Small intestine (tissue), 7 donors: Measurements from ENCODE around the gene VARS1. TPM values are rescaled to one million over a fixed set of nuclear protein-coding genes. Genes with fewer than 3 reads are reported as not detected.
"Not testable (repeated sequence)": the region's sequence is repeated elsewhere in the genome, so short reads cannot be mapped to it uniquely, and the experiment has no call there.

Source experiments
- DNase-seq, 2 donors: peaks; one replicate each; pipeline versions ENCODE4 v3.0.0 to v3.0.0-alpha.2; 2013
- FAIRE-seq: peaks from 2 replicates; lab custom pipeline; 2012; peaks lifted over from hg19 to GRCh38; lab: Jason Lieb, UNC
- H3K27ac ChIP-seq, 3 donors: one replicate each; pipeline ENCODE4 v1.5.1; 2013; ENCODE audit warnings: low read length in 2 of 3, mild to moderate bottlenecking in 2 of 3, control low read depth in 1 of 3, inconsistent platforms in 1 of 3, low read depth in 1 of 3, moderate library complexity in 1 of 3
- H3K27me3 ChIP-seq, 3 donors: one replicate each; pipeline ENCODE4 v1.6.1; 2013; ENCODE audit warnings: low read length in 3 of 3, inconsistent platforms in 1 of 3; ENCODE audit not compliant: control insufficient read depth in 3 of 3, insufficient read depth in 3 of 3
- H3K36me3 ChIP-seq, 3 donors: one replicate each; pipeline ENCODE4 v1.6.1; 2013; ENCODE audit warnings: low read length in 3 of 3, inconsistent platforms in 1 of 3, low read depth in 1 of 3, mild to moderate bottlenecking in 1 of 3, moderate library complexity in 1 of 3; ENCODE audit not compliant: control insufficient read depth in 3 of 3, insufficient read depth in 2 of 3
- H3K4me1 ChIP-seq, 3 donors: one replicate each; pipeline ENCODE4 v1.6.1; 2013; ENCODE audit warnings: low read length in 2 of 3, inconsistent platforms in 1 of 3, low read depth in 1 of 3, mild to moderate bottlenecking in 1 of 3, moderate library complexity in 1 of 3; ENCODE audit not compliant: control insufficient read depth in 3 of 3, insufficient read depth in 2 of 3
- H3K4me3 ChIP-seq, 3 donors: one replicate each; pipeline ENCODE4 v1.5.1; 2013; ENCODE audit warnings: low read length in 3 of 3, control low read depth in 1 of 3, inconsistent platforms in 1 of 3, low read depth in 1 of 3, mild to moderate bottlenecking in 1 of 3, moderate library complexity in 1 of 3
- H3K9me3 ChIP-seq, 2 donors: one replicate each; pipeline ENCODE4 v1.6.1; 2013; ENCODE audit warnings: low read depth in 1 of 2, low read length in 1 of 2; ENCODE audit not compliant: control insufficient read depth in 2 of 2, insufficient read depth in 1 of 2
- WGBS, 3 donors: extraction: QIAGEN DNeasy Blood & Tissue Kit; methylation state at CpG; one replicate each; pipeline ENCODE4 v1.1.7; 2013; 5-methylcytosine and 5-hydroxymethylcytosine counted together
- polyA plus RNA-seq, 4 donors: library from polyadenylated mRNA; stranded (reverse) in 3 of 4; unstranded in 1 of 4; fragments of 200-250 nt in 3 of 4; fragments of 120-200 nt in 1 of 4; gene quantifications; one replicate each; pipeline versions ENCODE4 v1.2.1 to v1.2.3, GENCODE V29; 2013
- donor health status: healthy with polysubstance abuse.
- donor health status: control.
- donor health status: control.
- donor health status: Bipolar disorder and iron deficiency.
- donor health status: healthy.

VARS1 gene
- polyA plus RNA-seq, 4 donors, result 19.9 to 42.4 (median 24.2) TPM

- no peak for FAIRE-seq
- Histone ChIP-seq H3K4me3 (peak overlapping the region; percentile 79 to 98 (median 83)), H3K27ac (peak overlapping the region; percentile 86 to 99 (median 93)), H3K27me3 (no peaks in the 10 kb centered on the region), H3K4me1 (peaks cover 0 to 5% (median 2%) of the 10 kb centered on the region in 3 donors), H3K36me3 (peaks cover 0 to 51% (median 6%) of the 10 kb centered on the region in 3 donors), H3K9me3 (no peaks in the 10 kb centered on the region)
- 2 to 13% (median 3%) methylated on average over 7 of the region's 7 CpGs for WGBS, 3 donors
- peak; percentile 32 to 48 for DNase-seq
Measured at GRCh38 chr6:31794294-31794865, 1.2 kb downstream of the VARS1 start.

GRCh38 chr6:31793927-31794245, 1.7 kb downstream of the VARS1 start:
- not testable (repeated sequence) for FAIRE-seq, DNase-seq

DNA sequence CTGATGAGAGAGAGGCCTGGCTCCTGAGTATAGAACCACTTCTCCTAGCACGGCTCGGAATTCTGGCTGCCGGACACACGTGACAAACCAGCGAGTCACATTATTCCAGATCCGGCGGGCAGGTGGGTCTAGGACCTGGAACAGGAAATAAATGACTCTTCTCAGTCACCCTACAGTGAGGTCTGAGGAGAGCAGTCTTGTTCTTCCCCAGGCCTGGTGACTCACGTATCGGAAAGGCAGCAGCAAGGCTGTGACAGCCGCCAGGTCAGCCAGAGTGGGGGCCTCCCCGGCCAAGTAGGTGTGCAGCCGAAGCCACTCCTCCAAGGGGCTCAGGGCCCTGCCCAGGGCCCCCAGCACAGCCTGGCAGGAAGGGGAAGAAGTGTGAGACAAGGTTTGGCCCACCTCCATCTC, 2.8 kb downstream of the VARS1 start:
- Histone ChIP-seq H3K4me1 (peaks cover 0 to 5% (median 2%) of the 10 kb centered on the region in 3 donors), H3K4me3 (no peak overlapping the region), H3K9me3 (no peaks in the 10 kb centered on the region), H3K27me3 (no peaks in the 10 kb centered on the region), H3K27ac (no peak overlapping the region), H3K36me3 (peaks cover 0 to 48% (median 6%) of the 10 kb centered on the region in 3 donors)
- DNase-seq (no peak), FAIRE-seq (no peak)
- 86 to 94% (median 89%) methylated on average over 8 to 12 of the region's 12 CpGs for WGBS, 3 donors

More at GRCh38 chr6:31793927-31794245, 1.7 kb downstream of the VARS1 start:
- H3K4me1 ChIP-seq, H3K27ac ChIP-seq, H3K27me3 ChIP-seq, H3K9me3 ChIP-seq, H3K4me3 ChIP-seq: not testable (repeated sequence)
- 93 to 96% (median 95%) methylated on average over 6 of the region's 6 CpGs for WGBS, 3 donors
- peaks cover 0 to 49% (median 6%) of the 10 kb centered on the region in 3 donors for H3K36me3 ChIP-seq

- FAIRE-seq (no peak), DNase-seq (no peak)
- Histone ChIP-seq H3K27me3 (no peaks in the 10 kb centered on the region), H3K4me3 (no peak overlapping the region), H3K4me1 (peaks cover 0 to 5% (median 2%) of the 10 kb centered on the region in 3 donors), H3K9me3 (no peaks in the 10 kb centered on the region), H3K36me3 (peaks cover 0 to 45% (median 6%) of the 10 kb centered on the region in 3 donors), H3K27ac (no peak overlapping the region)
- WGBS, 3 donors, result 78 to 95% (median 79%) methylated on average over 3 of the region's 3 CpGs
Measured at GRCh38 chr6:31792090-31792374, 3.5 kb downstream of the VARS1 start.

DNA sequence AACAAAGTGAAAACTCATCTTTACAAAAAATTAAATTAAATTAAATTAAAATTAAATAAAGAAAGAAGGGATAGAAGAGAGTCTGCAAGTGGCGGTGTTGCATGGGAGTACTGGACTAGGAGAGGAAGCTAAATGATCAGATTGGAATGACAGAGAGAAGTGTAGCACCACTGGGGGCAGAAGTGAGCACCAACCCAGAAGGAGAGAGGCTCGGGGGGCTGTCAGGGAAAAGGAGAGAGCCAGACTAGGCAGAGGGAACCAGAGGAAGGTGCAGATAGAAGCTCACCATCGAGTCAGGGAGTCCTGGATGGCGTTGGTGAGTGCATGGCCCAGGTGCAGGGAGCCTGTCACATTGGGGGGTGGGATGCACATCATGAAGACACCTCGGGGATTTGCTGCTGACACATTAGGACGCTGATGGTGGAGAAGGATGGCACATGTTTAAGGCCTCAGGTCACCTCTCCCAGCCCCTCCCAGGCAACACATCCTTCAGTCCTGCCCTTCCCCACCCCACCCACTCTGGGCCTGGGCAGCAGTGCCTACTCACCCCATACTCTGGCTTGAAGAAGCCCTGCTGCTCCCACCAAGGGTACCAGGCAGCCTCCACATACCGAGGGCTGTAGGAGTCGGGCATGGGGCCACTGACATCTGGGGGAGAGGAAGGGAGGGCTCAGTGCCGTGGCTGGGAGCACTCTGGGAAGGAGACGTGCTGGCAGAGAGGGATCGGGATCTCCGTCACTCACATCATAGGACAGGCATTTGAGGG, 4.0 kb downstream of the VARS1 start:
- peaks cover 0 to 48% (median 6%) of the 10 kb centered on the region in 3 donors for H3K36me3 ChIP-seq
- no peaks in the 10 kb centered on the region for H3K27me3 ChIP-seq
- DNase-seq, result peak in 1 of 2 donors; percentile 61
- no peak for FAIRE-seq
- 71 to 75% (median 74%) methylated on average over 11 to 12 of the region's 12 CpGs for WGBS, 3 donors
- H3K4me1 ChIP-seq, result peaks cover 0 to 5% (median 2%) of the 10 kb centered on the region in 3 donors
- H3K9me3 ChIP-seq, result no peaks in the 10 kb centered on the region
- no peak overlapping the region for H3K4me3 ChIP-seq
- H3K27ac ChIP-seq, result no peak overlapping the region

GRCh38 chr6:31785475-31785874, 10.1 kb downstream of the VARS1 start:
- no peak overlapping the region for H3K27ac ChIP-seq
- H3K9me3 ChIP-seq, result no peaks in the 10 kb centered on the region
- no peak for DNase-seq
- 95 to 96% (median 95%) methylated on average over 11 of the region's 11 CpGs for WGBS, 3 donors
- no peak overlapping the region for H3K4me3 ChIP-seq
- H3K4me1 ChIP-seq, result no peaks in the 10 kb centered on the region
- H3K36me3 ChIP-seq, result peaks cover 0 to 81% (median 13%) of the 10 kb centered on the region in 3 donors
- H3K27me3 ChIP-seq, result no peaks in the 10 kb centered on the region
- no peak for FAIRE-seq

GRCh38 chr6:31784098-31784925, 11.2 kb downstream of the VARS1 start:
- 91 to 96% (median 93%) methylated on average over 15 of the region's 15 CpGs for WGBS, 3 donors
- FAIRE-seq (no peak), DNase-seq (no peak)
- Histone ChIP-seq H3K36me3 (peaks cover 0 to 82% (median 13%) of the 10 kb centered on the region in 3 donors), H3K9me3 (no peaks in the 10 kb centered on the region), H3K27ac (no peak overlapping the region), H3K4me3 (no peak overlapping the region), H3K27me3 (no peaks in the 10 kb centered on the region), H3K4me1 (no peaks in the 10 kb centered on the region)

- peaks cover 0 to 92% (median 17%) of the 10 kb centered on the region in 3 donors for H3K36me3 ChIP-seq
- peaks cover 0 to 9% (median 0%) of the 10 kb centered on the region in 3 donors for H3K4me1 ChIP-seq
- no peak overlapping the region for H3K4me3 ChIP-seq
- H3K9me3 ChIP-seq, result no peaks in the 10 kb centered on the region
- no peaks in the 10 kb centered on the region for H3K27me3 ChIP-seq
- no peak overlapping the region for H3K27ac ChIP-seq
- DNase-seq (no peak), FAIRE-seq (no peak)
- 92 to 96% (median 93%) methylated on average over 32 of the region's 32 CpGs for WGBS, 3 donors
Measured at GRCh38 chr6:31782126-31782855, 13.3 kb downstream of the VARS1 start.
